H1 (cell line): ENCODE measurements around the gene CCDC138. TPM values are rescaled to one million over a fixed set of nuclear protein-coding genes. Genes with fewer than 3 reads are reported as not detected.

ENCODE experiments used
- CTCF ChIA-PET: fragments of 300-600 bp; sonication (Branson Sonifier 250); formaldehyde crosslinking; loops from one replicate; lab custom pipeline; 2021; ENCODE audit not compliant: partially characterized antibody; lab: Charles Lee
- POLR2A ChIA-PET: fragments of 300-600 bp; sonication (Branson Sonifier 250); formaldehyde crosslinking; loops from one replicate; lab custom pipeline; 2021; ENCODE audit warnings: inconsistent platforms; ENCODE audit not compliant: partially characterized antibody; lab: Charles Lee
- DNase-seq, 2 experiments: peaks; one replicate each; pipeline versions ENCODE4 v3.0.0 to v3.0.0-alpha.2; 2010 to 2022; ENCODE audit warnings: low spot score in 2 of 2, low read depth in 1 of 2, mixed read lengths in 1 of 2
- FAIRE-seq: peaks from 2 replicates; lab custom pipeline; 2011; peaks lifted over from hg19 to GRCh38; lab: Jason Lieb, UNC
- H2AFZ ChIP-seq: 2 replicates; pipeline ENCODE4 v1.8.1; 2012; ENCODE audit warnings: low read length, inconsistent platforms
- H2AK5ac ChIP-seq: 2 replicates; pipeline ENCODE4 v1.6.1; 2013; ENCODE audit warnings: low read depth, low read length
- H2BK120ac ChIP-seq: replicated peaks from 2 replicates; pipeline ENCODE3; 2013; ENCODE audit warnings: low read depth, low read length, inconsistent platforms
- H2BK12ac ChIP-seq: 2 replicates; pipeline ENCODE4 v1.6.1; 2013; ENCODE audit warnings: low read depth, low read length
- H2BK15ac ChIP-seq: 2 replicates; pipeline ENCODE4 v1.6.1; 2013; ENCODE audit warnings: low read length
- H2BK20ac ChIP-seq: 2 replicates; pipeline ENCODE4 v1.6.1; 2013; ENCODE audit warnings: low read length
- H2BK5ac ChIP-seq: 2 replicates; pipeline ENCODE4 v1.6.1; 2013; ENCODE audit warnings: low read depth, low read length
- H3K14ac ChIP-seq: 2 replicates; pipeline ENCODE4 v1.6.1; 2013; ENCODE audit warnings: inconsistent platforms; ENCODE audit not compliant: insufficient read length
- H3K18ac ChIP-seq: 2 replicates; pipeline ENCODE4 v1.6.1; 2013; ENCODE audit warnings: low read length; ENCODE audit errors: extremely low read depth
- H3K23ac ChIP-seq: 2 replicates; pipeline ENCODE4 v1.6.1; 2013; ENCODE audit warnings: inconsistent platforms; ENCODE audit not compliant: insufficient read length
- H3K23me2 ChIP-seq: 2 replicates; pipeline ENCODE4 v1.6.1; 2013; ENCODE audit warnings: low read depth, low read length
- H3K27ac ChIP-seq: 2 replicates; pipeline ENCODE4 v1.6.1; 2011; ENCODE audit warnings: low read depth, low read length, inconsistent platforms
- H3K27me3 ChIP-seq, 4 experiments: replicated peaks in 1 of 4; 1 replicate in 1 of 4; 2 replicates in 3 of 4; pipeline versions ENCODE4 v1.6.1 to v1.8.1; 2011 to 2013; ENCODE audit warnings: low read length in 3 of 4, mild to moderate bottlenecking in 3 of 4, inconsistent platforms in 2 of 4, mixed read lengths in 2 of 4, moderate library complexity in 1 of 4; ENCODE audit not compliant: control insufficient read depth in 3 of 4, insufficient read depth in 3 of 4; ENCODE audit errors: extremely low read depth in 1 of 4
- H3K36me3 ChIP-seq, 4 experiments: 2 replicates each; pipeline versions ENCODE4 v1.6.1 to v1.8.1; 2011 to 2013; ENCODE audit warnings: mild to moderate bottlenecking in 4 of 4, low read length in 3 of 4, moderate library complexity in 2 of 4, control low read depth in 1 of 4, inconsistent platforms in 1 of 4; ENCODE audit not compliant: insufficient read depth in 4 of 4, control insufficient read depth in 2 of 4
- H3K4ac ChIP-seq: replicated peaks from 2 replicates; pipeline ENCODE3; 2013; ENCODE audit warnings: low read length, low read depth, mixed read lengths, inconsistent platforms; ENCODE audit not compliant: insufficient read length
- H3K4me1 ChIP-seq, 4 experiments: replicated peaks in 1 of 4; 1 replicate in 1 of 4; 2 replicates in 3 of 4; pipeline versions ENCODE4 v1.6.1 to v1.8.1; 2011 to 2013; ENCODE audit warnings: low read length in 3 of 4, inconsistent platforms in 2 of 4, mixed read lengths in 1 of 4; ENCODE audit not compliant: insufficient read depth in 4 of 4, control insufficient read depth in 3 of 4
- H3K4me2 ChIP-seq, 2 experiments: 2 replicates each; pipeline versions ENCODE4 v1.6.1 to v1.8.1; 2011 to 2013; ENCODE audit warnings: low read depth in 2 of 2, low read length in 2 of 2, control low read depth in 1 of 2, inconsistent platforms in 1 of 2, mild to moderate bottlenecking in 1 of 2; ENCODE audit not compliant: insufficient read depth in 1 of 2
- H3K4me3 ChIP-seq, 4 experiments: fragments of 200-600, 300-600 bp in 1 of 4; sonication (generic), shearing (Covaris generic), sonication (Bioruptor Twin) in 1 of 4; 2 replicates each; pipeline versions ENCODE4 v1.5.1 to v1.8.1; 2011 to 2016; ENCODE audit warnings: low read length in 4 of 4, low read depth in 3 of 4, control low read depth in 2 of 4, inconsistent platforms in 2 of 4, mild to moderate bottlenecking in 2 of 4, mixed read lengths in 1 of 4, moderate library complexity in 1 of 4; ENCODE audit not compliant: insufficient read depth in 2 of 4; ENCODE audit errors: extremely low read depth in 1 of 4
- H3K56ac ChIP-seq: replicated peaks from 2 replicates; pipeline ENCODE3; 2013; ENCODE audit warnings: low read depth, mild to moderate bottlenecking, mixed read lengths, low read length, inconsistent platforms; ENCODE audit not compliant: insufficient read length
- H3K79me1 ChIP-seq: 2 replicates; pipeline ENCODE4 v1.6.1; 2013; ENCODE audit warnings: low read depth, low read length, control low read depth
- H3K79me2 ChIP-seq, 2 experiments: 2 replicates each; pipeline versions ENCODE4 v1.6.1 to v1.8.1; 2012 to 2013; ENCODE audit warnings: low read length in 2 of 2, mild to moderate bottlenecking in 2 of 2, inconsistent platforms in 1 of 2; ENCODE audit not compliant: insufficient read depth in 2 of 2, control insufficient read depth in 1 of 2
- H3K9ac ChIP-seq, 4 experiments: replicated peaks in 1 of 4; 1 replicate in 1 of 4; 2 replicates in 3 of 4; pipeline versions ENCODE4 v1.6.1 to v1.8.1; 2011 to 2013; ENCODE audit warnings: low read depth in 3 of 4, low read length in 3 of 4, control low read depth in 2 of 4, mild to moderate bottlenecking in 2 of 4, moderate library complexity in 2 of 4, inconsistent platforms in 1 of 4; ENCODE audit errors: extremely low read depth in 1 of 4
- H3K9me3 ChIP-seq, 2 experiments: 2 replicates each; pipeline versions ENCODE4 v1.6.1 to v1.8.1; 2012 to 2013; ENCODE audit warnings: mild to moderate bottlenecking in 2 of 2, moderate library complexity in 2 of 2, control low read depth in 1 of 2, inconsistent platforms in 1 of 2, low read depth in 1 of 2, low read length in 1 of 2, mixed read lengths in 1 of 2; ENCODE audit not compliant: insufficient read depth in 2 of 2
- H4K20me1 ChIP-seq, 2 experiments: replicated peaks in 1 of 2; 2 replicates each; pipeline versions ENCODE3 to v1.8.1; 2011 to 2013; ENCODE audit warnings: inconsistent platforms in 2 of 2, low read length in 2 of 2, mild to moderate bottlenecking in 1 of 2; ENCODE audit not compliant: insufficient read depth in 2 of 2, control insufficient read depth in 1 of 2
- H4K5ac ChIP-seq: 2 replicates; pipeline ENCODE4 v1.6.1; 2013; ENCODE audit warnings: low read length, low read depth, mixed read lengths, inconsistent platforms; ENCODE audit not compliant: insufficient read length
- H4K8ac ChIP-seq: 2 replicates; pipeline ENCODE4 v1.8.0; 2013; ENCODE audit warnings: mild to moderate bottlenecking, moderate library complexity, low read length, inconsistent platforms; ENCODE audit not compliant: insufficient read depth; ENCODE audit errors: extremely low read depth
- H4K91ac ChIP-seq: replicated peaks from 2 replicates; pipeline ENCODE3; 2013; ENCODE audit warnings: low read length, mixed read lengths, inconsistent platforms; ENCODE audit not compliant: insufficient read length
- BACH1 ChIP-seq: IDR thresholded peaks from 2 replicates; pipeline ENCODE4 v1.6.1; 2012; ENCODE audit warnings: low read length, improper control_type of control experiment
- BRCA1 ChIP-seq: IDR thresholded peaks from 2 replicates; pipeline ENCODE4 v1.6.1; 2012; ENCODE audit warnings: low read depth, low read length, improper control_type of control experiment
- GTF2F1 ChIP-seq: IDR thresholded peaks from 2 replicates; pipeline ENCODE4 v1.6.1; 2012; ENCODE audit warnings: low read depth, low read length, improper control_type of control experiment, borderline replicate concordance
- HDAC2 ChIP-seq, 2 experiments: fragments of 300-600 bp in 1 of 2; sonication (generic) in 1 of 2; IDR thresholded peaks; 2 replicates each; pipeline ENCODE4 v1.6.1; 2011 to 2012; ENCODE audit warnings: low read depth in 2 of 2, low read length in 2 of 2, mild to moderate bottlenecking in 2 of 2, moderate library complexity in 2 of 2, borderline replicate concordance in 1 of 2, inconsistent platforms in 1 of 2
- JUN ChIP-seq: IDR thresholded peaks from 2 replicates; pipeline ENCODE4 v1.6.1; 2011; ENCODE audit warnings: low read depth, mild to moderate bottlenecking, improper control_type of control experiment, low read length
- JUND ChIP-seq: IDR thresholded peaks from 2 replicates; pipeline ENCODE4 v1.6.1; 2011; ENCODE audit warnings: mild to moderate bottlenecking, improper control_type of control experiment, low read length
- POU5F1 ChIP-seq: IDR thresholded peaks from 2 replicates; pipeline ENCODE4 v1.6.1; 2011; ENCODE audit warnings: low read depth, mild to moderate bottlenecking, low read length, moderate library complexity
- SP2 ChIP-seq: IDR thresholded peaks from 2 replicates; pipeline ENCODE4 v1.6.1; 2012; ENCODE audit warnings: mild to moderate bottlenecking, low read length, inconsistent platforms
- TBP ChIP-seq: IDR thresholded peaks from 2 replicates; pipeline ENCODE4 v1.6.1; 2011; ENCODE audit warnings: low read depth, low read length, improper control_type of control experiment
- TCF12 ChIP-seq: IDR thresholded peaks from 2 replicates; pipeline ENCODE4 v1.6.1; 2011; ENCODE audit warnings: low read depth, mild to moderate bottlenecking, low read length
- YY1 ChIP-seq: IDR thresholded peaks from 2 replicates; pipeline ENCODE4 v1.6.1; 2011; ENCODE audit warnings: low read depth, mild to moderate bottlenecking, low read length
- WGBS, 2 experiments: shearing (Covaris generic) in 1 of 2; methylation state at CpG; one replicate each; pipeline versions ENCODE4 v1.1.6 to v1.1.7; 2013 to 2015; ENCODE audit warnings: low lambda C conversion rate in 2 of 2, mixed read lengths in 2 of 2, inconsistent platforms in 1 of 2, low coverage in 1 of 2, missing lambda C conversion rate in 1 of 2; ENCODE audit not compliant: insufficient replicate concordance in 2 of 2, insufficient coverage in 1 of 2, insufficient read length in 1 of 2; ENCODE audit errors: extremely low coverage in 1 of 2, missing lambda C conversion rate in 1 of 2; 5-methylcytosine and 5-hydroxymethylcytosine counted together
- polyA plus RNA-seq, 7 experiments: library from polyadenylated mRNA; depleted of rRNA in 3 of 7; stranded (reverse) in 5 of 7; unstranded in 2 of 7; fragments of >200 nt in 5 of 7; fragments of 200-250 nt in 2 of 7; gene quantifications; 1 replicate in 5 of 7; 2 replicates in 1 of 7; 4 replicates in 1 of 7; pipeline versions ENCODE4 v1.2.1 to v1.2.3, GENCODE V29; 2011 to 2013; ENCODE audit warnings: missing spikeins in 2 of 7, mixed read lengths in 2 of 7
- total RNA-seq: library from RNA; stranded (reverse); fragmentation: NEBNext Ultra II Directional; extraction: Animal tissue kit (Norgen Biotek cat#: 25700); gene quantifications from 2 replicates; pipeline ENCODE4 v1.2.1, GENCODE V29; 2021

CCDC138 gene
- total and polyA plus RNA-seq, 2 of the 8 experiments (the other 6 are each of a cell fraction or from before 2014, with no cell fraction given): 8.3 to 29.8 TPM

- H4K20me1 ChIP-seq: no peaks in the 10 kb centered on the region
- POLR2A ChIA-PET: no interaction called here
- DNase-seq: no peak
Observed at GRCh38 chr2:108809936-108810335, 23.4 kb downstream of the CCDC138 start.

More at GRCh38 chr2:108809936-108810335, 23.4 kb downstream of the CCDC138 start:
- Histone ChIP-seq H3K27ac (no peak overlapping the region), H3K36me3 (peaks cover 0 to 60% (median 29%) of the 10 kb centered on the region in 4 experiments; a peak in 6 of 8 replicates), H4K5ac (no peak overlapping the region), H2AK5ac (no peak overlapping the region), H2BK120ac (no peak overlapping the region), H2BK20ac (no peak overlapping the region), H2BK5ac (no peak overlapping the region), H3K56ac (no peak overlapping the region), H2AFZ (no peak overlapping the region), H3K4me1 (no peaks in the 10 kb centered on the region), H3K23ac (no peak overlapping the region), H4K91ac (no peak overlapping the region), H3K9ac (no peak overlapping the region), H2BK12ac (no peak overlapping the region), H3K23me2 (no peaks in the 10 kb centered on the region; the same call in 1 of the 2 replicates), H3K4me2 (no peak overlapping the region), H3K4me3 (no peak overlapping the region), H4K8ac (no peak overlapping the region), H3K4ac (no peak overlapping the region), H3K14ac (no peak overlapping the region), H3K79me1 (no peaks in the 10 kb centered on the region), H2BK15ac (no peak overlapping the region), H3K18ac (no peak overlapping the region), H3K79me2 (peaks cover 0 to 35% of the 10 kb centered on the region in 2 experiments; a peak in 2 of 4 replicates), H3K27me3 (no peaks in the 10 kb centered on the region), H3K9me3 (peaks cover 0 to 6% of the 10 kb centered on the region in 2 experiments; a peak in 1 of 4 replicates)
- no peak for TF ChIP-seq POU5F1
- TF ChIP-seq BACH1: no peak
- TF ChIP-seq GTF2F1: no peak
- no peak for TF ChIP-seq YY1
- TF ChIP-seq JUND: no peak
- no peak for TF ChIP-seq TBP
- no peak for TF ChIP-seq TCF12
- TF ChIP-seq JUN: no peak
- TF ChIP-seq SP2: no peak
- TF ChIP-seq HDAC2 (IDR thresholded peaks at IDR 0.05; ENCODE audit: borderline replicate concordance in 1 of 2, low read depth in 2 of 2, low read length in 2 of 2): no peak
- TF ChIP-seq BRCA1: no peak
- CTCF ChIA-PET: interaction anchor here (0.7 kb wide), 1 partner anchor 56 kb away, joined by 3 read pairs; no protein-coding TSS in a partner anchor
- WGBS, 2 experiments: 84% methylated on average over 3 of the region's 3 CpGs; no CpG with 5 or more reads in 1 of the 2 experiments
- no peak for FAIRE-seq
